ENCODE measurements around the gene CDC42SE2.

GRCh38 chr5:131389096-131389868, 125.4 kb downstream of the CDC42SE2 start:
- TF ChIP-seq, protein P1, sequence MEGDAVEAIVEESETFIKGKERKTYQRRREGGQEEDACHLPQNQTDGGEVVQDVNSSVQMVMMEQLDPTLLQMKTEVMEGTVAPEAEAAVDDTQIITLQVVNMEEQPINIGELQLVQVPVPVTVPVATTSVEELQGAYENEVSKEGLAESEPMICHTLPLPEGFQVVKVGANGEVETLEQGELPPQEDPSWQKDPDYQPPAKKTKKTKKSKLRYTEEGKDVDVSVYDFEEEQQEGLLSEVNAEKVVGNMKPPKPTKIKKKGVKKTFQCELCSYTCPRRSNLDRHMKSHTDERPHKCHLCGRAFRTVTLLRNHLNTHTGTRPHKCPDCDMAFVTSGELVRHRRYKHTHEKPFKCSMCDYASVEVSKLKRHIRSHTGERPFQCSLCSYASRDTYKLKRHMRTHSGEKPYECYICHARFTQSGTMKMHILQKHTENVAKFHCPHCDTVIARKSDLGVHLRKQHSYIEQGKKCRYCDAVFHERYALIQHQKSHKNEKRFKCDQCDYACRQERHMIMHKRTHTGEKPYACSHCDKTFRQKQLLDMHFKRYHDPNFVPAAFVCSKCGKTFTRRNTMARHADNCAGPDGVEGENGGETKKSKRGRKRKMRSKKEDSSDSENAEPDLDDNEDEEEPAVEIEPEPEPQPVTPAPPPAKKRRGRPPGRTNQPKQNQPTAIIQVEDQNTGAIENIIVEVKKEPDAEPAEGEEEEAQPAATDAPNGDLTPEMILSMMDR (IDR thresholded peaks at IDR 0.05), result no peak
- TF ChIP-seq POLR2AphosphoS5 (IDR thresholded peaks at IDR 0.05) (no peak), POLR2A (IDR thresholded peaks at IDR 0.05) (no peak)
